ENCODE measurements around the gene ARF3.

The ARF3 gene

DNA sequence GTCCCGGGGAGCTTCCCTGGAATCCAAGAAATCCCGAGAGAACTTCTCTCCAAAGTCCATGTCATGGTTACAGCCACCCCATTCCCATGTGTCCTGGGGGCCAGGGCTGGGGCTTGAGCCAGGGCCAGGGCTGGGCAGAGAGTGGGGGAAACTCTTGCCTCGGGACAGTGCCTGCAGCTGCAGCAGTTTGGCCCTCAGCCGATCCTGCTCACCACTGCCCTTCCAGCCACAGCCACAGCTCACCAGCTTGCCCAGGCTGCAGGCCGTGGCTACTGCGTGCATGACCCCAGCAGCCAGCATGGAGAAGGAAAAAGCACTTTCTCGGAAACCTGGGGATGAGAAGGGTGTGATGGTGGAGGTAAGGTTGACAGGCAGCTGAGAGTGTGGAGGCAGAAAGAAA is 10.7 kb upstream of the ARF3 start:
- in situ Hi-C loops (cut with MboI; ENCODE audit: low sequenced_read_pairs), result no loop called here

DNA sequence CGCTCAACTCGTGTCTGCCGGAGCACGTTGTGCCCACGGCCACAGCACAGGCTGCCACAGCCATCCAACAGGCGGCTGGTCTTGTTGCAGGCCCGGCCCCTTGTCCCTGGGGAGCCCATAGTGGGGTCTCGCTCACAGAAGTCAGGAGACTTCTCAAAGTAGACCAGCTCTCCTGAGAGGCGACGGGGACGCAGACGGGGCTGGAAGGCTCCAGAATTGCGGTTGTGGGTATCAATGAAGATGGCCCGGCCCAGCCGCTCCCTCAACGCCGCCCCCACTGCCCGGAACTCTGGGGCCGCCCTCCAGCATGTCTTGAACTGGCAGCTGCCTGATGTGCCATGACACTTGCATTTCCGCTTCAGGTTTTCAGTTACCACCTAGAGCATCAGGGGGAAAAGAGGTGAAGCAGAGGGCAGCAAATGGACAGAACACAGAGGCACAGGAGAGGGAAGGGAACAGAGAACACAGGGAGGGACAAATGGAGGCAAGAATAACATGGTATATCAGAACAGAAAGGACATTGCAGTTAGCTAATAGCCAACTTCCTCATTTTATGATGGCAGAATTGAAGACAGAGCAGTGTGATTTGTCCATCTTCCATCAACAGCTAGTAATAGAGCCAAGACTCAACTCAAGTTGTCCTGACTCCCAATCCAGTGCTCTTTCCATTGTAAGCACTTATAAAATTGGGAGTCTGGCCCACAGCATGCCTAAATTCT is 9.0 kb upstream of the ARF3 start:
- in situ Hi-C loops (cut with MboI; ENCODE audit: low sequenced_read_pairs), result no loop called here

DNA sequence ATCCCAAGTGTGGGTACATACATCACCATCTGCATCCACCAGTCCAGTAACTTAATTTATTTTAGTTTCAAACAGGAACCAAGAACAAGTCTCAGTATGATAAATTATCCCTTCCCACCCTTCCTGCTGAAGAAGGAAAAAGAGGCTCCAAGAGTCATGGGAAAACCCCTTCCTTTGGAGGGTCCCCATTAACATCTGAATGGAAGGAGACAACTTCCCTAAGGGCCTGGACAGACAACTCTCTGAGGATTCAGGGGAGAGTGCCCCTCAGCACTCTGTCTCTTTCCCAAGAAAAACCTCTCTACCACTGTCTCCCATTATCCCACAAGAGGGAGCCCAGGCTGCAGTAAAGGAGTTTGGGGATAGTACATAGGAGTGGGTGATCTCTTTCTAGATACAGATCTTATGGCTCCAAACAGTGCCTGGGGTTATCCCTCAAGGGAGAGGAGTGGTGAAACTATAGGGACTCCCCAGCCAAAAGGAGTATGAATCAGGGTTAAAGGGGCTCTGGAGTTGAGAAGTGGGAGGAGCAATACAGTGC is 8.1 kb upstream of the ARF3 start:
- in situ Hi-C loops (cut with MboI; ENCODE audit: low sequenced_read_pairs), result no loop called here

DNA sequence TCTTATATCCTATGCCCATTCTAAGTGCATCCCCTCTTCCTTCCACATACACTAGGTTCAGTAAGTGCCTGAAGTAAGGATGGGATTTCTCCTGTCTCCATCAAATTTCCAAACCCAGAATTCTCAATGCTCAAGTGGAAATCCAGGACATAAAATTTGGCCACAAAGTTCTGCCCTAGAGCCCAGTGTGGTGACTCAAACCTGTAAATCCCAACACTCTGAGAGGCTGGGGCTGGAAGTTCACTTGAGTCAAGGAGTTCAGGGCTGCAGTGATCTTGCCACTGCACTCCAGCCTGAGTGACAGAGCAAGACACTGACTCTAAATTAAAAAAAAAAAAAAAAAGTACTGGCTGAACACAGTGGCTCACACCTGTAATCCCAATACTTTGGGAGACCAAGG is 4.5 kb upstream of the ARF3 start:
- in situ Hi-C loops (cut with MboI; ENCODE audit: low sequenced_read_pairs), result no loop called here

DNA sequence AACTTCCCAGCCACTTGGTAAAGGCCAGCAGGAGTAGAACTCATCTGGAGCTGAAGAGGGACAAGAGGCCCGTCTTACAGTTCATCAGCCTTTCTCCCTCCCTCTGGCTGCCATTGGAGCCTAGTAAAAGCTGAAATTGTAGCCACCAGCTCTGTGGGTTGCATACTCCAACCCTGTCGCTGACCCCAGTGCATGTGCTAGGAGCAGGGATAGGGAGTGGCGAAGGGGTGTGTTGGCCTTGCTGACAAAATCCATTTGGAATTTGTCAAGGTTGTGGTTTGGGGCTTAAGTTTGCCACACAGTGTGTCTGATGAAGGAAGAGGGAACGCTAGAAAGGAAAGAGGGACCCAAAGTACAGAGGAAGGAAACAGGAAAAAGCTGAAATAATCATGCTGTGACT is 4.0 kb upstream of the ARF3 start:
- in situ Hi-C loops (cut with MboI; ENCODE audit: low sequenced_read_pairs), result no loop called here

DNA sequence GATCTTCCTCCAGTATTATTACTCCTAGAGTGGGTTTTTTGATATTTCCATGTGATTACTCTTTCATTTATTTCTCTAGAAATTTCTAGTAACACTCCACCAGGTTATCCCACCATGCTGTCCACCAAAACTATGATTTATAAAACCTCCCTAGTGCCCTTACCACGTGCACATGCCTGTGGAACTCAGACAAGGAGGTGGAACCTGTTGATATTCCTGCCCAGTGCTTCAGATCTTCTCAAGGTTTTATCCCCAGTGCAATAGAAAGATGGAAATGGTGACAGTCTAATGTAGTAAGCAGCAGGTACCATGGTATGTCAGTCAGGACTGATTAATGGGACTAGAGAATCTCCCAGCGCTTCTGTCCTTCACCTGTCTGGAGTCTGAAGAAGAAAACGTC is 3.5 kb upstream of the ARF3 start:
- in situ Hi-C loops (cut with MboI; ENCODE audit: low sequenced_read_pairs), result no loop called here

DNA sequence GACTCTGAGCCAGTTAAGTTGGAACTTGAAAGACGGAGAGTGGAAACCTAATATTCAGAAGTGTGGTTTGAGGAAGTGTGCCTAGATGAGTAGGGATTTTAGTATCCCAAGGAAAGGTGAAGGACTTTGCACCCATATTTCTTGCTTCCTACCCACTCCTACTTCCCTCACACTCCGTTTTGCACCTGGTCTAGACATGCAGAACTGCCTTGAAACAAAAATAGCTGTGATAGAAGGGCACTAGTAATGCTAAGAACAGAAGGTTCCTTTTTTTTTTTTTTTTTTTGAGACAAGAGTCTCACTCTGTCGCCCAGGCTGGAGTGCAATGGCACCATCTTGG is 732 bp upstream of the ARF3 start:
- in situ Hi-C loops (cut with MboI; ENCODE audit: low sequenced_read_pairs), result no loop called here

DNA sequence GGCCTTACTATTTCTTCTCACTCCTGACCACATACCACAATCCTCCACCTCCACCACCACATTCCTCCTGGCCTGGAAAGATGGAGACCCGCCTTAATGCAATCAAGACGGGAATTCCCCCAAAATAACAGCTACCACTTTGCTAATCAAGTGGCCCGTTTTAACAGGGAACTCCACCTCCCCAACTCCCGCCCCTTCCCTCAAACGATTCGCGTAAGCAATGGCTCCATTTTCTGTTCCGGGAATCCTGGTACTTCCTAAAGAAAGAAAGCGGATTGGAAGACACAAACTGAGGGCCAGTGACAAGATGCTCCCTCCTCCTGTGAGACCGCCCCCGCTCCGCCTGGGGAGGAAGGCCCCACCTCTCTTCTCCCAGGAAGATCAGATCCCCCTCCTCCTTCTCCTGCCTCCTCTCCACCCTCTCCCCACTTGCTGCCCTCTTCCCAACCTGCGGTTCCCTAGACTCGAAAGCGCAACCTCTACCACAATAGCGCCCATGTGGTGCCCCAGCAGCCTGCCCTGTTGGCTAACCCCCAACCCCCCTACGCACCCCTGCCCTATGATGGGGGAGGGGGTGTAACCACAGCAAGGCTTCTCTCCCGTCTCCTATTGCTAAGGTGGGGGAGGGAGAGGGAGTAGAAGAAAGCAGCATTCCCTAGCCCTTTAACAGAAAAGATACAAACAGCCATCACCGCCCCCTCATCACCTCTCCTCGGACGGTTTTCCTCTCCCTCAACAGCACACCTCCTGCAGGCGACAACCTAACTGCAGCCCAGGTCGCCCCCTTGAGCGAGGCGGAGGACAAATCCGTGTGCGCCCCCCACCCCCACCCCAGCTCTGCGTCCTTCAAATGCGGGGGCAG is 777 bp downstream of the ARF3 start:
- in situ Hi-C loops (cut with MboI; ENCODE audit: low sequenced_read_pairs), result no loop called here

DNA sequence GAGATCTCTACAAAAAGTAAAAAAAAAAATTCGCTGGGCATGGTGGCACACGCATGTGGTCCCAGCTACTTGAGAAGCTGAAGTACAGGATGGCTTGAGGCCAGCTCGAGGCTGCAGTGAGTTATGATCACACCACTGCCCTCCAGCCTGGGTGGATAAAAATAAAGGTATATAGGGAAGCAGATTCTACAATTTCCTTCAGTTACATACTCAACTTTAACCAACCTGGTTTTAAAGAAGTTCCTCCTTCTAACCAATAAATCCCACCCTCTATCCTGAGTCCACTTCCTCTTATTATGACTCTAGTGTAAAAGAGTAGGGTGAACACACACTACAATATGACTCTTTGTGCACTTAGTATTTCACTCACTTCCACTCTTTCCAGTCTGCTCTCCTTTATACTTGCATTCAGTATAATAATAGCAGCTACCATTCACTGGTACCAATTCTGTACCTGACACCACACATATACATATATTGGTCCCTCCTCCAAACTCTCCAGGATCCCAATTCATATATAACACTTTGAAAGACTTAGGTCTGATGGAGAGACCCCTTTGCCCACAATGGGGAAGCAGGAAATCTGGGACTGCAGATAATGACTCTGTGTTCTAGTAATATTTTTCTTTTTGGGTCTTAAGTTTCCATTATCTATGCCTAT is 2.3 kb downstream of the ARF3 start:
- in situ Hi-C loops (cut with MboI; ENCODE audit: low sequenced_read_pairs), result no loop called here

DNA sequence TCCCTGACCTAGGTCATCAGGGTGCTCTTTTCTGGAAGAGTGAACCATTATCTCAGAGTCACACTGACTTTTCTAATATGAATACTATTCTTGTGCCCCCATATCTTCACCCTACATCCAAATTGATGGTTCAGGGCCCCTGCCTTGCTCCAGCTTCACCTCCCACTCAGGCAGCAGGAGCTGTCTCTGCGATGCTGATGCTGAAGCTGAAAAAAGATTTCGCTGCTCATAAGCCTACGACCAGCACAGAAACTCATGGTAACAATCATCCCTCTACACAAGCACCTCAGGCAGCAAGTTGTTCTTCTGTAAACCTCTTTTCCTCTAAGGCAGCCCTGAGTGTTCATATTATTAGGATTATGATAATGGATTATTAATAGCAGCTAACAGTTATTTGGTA is 3.2 kb downstream of the ARF3 start:
- in situ Hi-C loops (cut with MboI; ENCODE audit: low sequenced_read_pairs), result no loop called here

DNA sequence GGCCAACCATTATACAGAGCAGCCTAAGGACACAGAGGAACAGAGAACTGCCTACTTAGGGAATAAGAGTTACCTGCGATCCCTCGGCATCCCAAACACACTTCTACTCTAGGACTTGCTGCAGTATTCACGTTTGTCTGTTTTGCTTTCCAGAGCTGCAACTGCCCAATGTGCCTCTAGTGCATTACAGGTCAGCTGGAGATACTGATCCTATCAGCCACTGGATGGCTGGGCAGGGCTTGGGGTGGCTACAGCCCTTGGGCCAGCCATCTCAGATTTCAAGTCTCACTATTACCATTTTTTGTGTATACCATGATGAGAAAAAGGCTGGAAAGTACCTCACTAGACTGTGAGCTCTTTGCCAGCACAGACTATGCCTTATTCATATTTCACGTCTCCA is 4.6 kb downstream of the ARF3 start:
- in situ Hi-C loops (cut with MboI; ENCODE audit: low sequenced_read_pairs), result no loop called here

DNA sequence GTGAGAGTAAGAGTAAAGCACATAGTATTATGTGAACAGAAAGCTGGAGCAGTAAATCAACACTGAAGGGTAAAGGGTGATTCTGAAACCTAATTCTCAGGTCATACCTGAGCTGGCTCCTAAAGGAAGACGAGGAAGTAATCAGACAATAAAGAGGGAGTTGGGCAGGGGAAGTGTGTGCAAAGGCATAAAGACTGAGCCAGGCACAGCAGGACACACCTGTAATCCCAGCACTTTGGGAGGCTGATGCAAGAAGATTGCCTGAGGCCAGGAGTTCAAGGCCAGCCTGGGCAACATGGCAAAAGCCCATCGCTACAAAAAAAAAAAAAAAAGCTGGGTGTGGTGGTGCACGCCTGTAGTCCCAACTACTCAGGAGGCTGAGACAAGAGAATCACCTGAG is 9.6 kb downstream of the ARF3 start:
- in situ Hi-C loops (cut with MboI; ENCODE audit: low sequenced_read_pairs), result no loop called here

DNA sequence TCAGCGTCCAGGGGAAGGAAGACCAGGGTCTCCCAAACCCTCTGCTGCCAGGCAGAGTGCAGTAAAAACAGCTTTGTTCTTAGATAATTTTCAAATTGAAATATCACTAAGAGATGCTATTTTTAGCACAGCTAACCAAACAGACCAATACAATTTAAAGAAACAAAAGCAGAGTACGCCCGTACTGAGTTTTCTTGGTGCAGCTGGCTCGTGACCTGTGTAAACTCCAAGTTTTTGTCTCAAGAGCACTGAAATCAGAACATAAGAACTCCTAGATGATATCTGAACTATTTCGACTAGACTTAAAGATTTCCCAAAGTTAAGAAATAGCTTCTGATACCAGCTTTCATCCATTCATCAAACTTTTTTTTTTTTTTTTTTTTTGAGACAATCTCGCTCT is 10.3 kb downstream of the ARF3 start:
- in situ Hi-C loops (cut with MboI; ENCODE audit: low sequenced_read_pairs), result no loop called here

DNA sequence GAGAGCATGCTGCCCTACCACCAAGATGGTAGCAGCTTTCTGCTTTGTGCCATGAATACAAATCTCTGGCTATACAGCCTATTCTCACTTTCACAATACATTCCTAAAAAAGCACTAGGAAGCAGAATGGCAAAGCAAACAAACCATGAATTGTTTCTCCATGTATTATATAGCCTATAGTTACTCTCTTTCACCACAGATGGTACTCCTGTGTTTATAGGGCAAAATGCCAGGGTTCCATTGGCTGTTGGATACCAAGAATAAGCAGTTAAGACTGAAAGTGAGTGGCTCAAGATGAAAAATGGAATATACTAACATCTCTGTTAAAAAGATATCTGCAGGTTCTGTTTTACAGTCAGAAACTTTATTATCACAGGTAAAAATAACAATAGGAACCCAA is 11.1 kb downstream of the ARF3 start:
- in situ Hi-C loops (cut with MboI; ENCODE audit: low sequenced_read_pairs), result no loop called here

DNA sequence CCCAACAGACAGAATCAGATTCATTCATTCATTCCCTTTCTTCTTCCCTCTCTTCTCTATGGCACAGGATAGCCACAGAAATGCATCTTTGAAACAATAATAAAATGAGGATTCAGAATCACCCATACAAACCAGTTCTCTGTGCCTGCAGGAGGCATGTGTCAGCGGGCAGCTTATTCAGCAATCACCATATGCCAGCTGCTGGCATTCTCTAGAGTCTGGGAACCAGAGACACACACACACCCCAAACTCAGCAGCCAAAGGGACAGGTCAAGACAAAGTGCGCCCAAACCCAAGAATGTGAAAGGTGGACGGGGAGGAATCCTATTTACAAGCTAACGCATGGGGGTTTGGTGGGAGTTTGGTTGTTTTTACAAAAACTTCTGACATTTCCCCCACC is 14.1 kb downstream of the ARF3 start:
- in situ Hi-C loops (cut with MboI; ENCODE audit: low sequenced_read_pairs), result no loop called here

DNA sequence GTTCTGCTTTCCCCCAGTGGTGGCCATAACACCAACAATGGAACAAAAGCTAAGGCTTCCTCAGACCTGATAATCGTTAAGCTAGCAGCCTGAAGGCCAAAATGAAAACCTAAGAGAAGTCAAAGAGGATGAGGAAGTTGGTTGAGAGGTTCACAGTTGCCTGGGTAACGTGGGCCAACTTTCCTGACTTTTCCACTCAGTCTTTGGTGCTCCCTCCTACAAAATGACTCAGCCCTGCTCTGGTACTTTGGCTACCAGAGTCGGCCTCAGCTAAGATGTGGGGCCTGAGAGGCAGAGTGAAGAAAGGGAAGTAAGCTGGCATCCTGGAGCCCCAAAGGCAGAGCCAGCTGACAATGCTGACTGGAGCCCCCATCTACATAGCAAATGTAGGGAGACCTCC is 17.1 kb downstream of the ARF3 start:
- in situ Hi-C loops (cut with MboI; ENCODE audit: low sequenced_read_pairs), result no loop called here

DNA sequence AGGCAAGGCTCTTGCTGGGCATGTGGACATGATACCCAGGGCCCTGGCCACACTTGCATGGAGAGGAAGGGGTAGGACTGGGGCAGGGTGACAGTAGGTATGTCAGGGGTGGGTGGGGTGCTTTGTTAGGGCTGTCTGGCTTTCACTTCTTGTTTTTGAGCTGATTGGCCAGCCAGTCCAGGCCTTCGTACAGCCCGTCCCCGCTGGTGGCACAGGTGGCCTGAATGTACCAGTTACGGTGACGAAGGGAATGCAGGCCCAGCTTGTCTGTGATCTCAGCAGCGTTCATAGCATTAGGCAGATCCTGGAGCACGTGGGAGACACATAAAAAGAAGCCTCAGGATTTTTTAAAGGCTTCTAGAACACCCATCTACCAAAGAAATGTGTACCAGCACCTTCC is 18.5 kb downstream of the ARF3 start:
- in situ Hi-C loops (cut with MboI; ENCODE audit: low sequenced_read_pairs), result no loop called here

DNA sequence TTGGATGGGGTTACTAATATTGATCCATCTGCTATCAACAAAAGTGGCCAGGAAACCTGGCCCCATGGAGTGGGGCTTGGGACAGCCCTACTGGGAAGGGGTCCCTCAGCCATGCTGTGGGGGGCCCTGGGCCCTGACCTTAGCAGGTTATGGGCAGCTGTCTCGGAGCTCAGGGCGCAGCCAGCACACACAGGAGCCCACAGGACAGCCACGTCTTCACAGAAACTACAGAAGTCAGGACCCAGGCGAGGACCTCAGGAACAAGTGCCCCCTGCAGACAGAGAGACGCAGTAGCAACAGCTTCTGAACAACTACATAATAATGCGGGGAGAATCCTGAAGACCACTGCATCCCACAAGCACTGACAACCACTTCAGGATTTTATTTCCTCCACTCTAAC is 20.1 kb downstream of the ARF3 start:
- in situ Hi-C loops (cut with MboI; ENCODE audit: low sequenced_read_pairs), result no loop called here

DNA sequence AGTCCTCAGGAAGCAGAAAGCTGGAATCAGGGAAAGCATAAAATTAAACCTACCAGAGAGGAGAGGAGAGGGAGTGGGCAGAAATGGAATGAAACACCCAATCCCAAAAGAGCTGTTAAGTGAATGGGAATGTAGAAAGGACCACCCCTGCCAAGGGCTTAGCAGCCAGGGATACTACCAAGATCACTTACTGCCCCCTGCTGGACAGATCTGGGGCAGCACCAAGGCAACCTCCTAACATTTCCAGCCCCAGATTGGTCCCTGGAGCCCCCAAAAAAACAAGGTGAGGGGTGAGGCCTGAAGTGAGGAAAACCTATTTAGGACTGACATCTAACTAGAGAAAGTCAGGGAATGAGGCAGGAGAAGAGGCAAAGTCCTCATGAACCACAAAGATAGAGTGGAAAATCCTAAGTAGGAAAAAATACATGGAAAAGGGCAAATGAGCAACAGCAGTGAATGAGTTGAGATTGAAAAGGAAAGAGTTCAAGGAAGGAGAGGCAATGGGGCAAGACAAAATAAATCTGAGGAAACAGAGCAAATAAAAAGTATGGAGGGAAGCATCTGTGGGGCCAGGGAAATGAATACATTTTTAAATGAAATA is 20.8 kb downstream of the ARF3 start:
- in situ Hi-C loops (cut with MboI; ENCODE audit: low sequenced_read_pairs), result no loop called here

DNA sequence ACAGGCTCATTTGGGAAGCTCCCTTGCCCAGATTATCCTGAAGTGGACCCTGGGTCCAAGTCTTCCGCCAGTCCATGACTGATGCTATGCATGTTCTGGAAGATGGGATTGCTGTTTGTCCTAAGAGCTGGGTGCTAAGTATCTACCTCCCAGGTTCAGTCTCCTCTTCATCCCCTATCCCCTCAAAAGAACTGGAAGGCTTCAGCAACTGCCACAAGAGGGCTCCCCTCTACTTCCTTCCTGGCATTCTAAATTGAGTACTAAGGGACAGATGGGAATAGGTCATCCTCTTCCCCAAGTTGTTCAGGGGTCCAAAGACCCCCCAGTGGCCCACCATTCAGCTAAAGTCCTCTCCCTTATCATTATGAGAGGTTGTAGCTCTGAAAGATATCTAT is 23.0 kb downstream of the ARF3 start:
- in situ Hi-C loops (cut with MboI; ENCODE audit: low sequenced_read_pairs), result no loop called here

DNA sequence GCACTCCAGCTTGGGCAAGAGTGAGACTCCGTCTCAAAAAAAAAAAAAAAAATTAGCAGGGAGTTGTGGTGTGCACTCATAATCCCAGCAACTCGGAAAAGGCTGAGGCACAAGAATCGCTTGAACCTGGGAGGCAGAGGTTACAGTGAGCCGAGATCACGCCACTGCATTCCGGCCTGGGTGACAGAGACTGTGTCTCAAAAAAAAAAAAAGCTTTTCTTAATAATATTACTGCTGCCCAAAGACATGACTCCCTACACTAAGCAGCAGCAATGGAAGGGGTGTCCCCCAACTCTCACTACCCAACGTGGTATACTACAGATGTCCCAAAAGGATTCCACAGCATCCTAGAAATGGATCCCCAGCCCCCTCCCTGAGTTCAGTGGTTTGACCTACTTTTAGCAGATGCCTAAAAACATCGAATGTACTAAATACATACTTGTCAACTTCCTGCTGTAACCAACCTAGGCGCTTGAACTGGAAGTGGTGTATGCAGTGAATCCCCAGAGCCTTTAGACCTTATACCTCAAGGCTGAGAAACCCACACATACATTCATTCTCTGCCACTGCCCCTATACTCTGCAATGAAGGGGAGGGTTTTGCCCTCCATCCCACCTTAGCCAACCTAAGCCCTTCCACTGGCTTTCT is 23.5 kb downstream of the ARF3 start:
- in situ Hi-C loops (cut with MboI; ENCODE audit: low sequenced_read_pairs), result no loop called here

Measured in hTERT RPE-1 (cell line).